Ureter (tissue), 1 donor: Measurements from ENCODE around the gene LONP1. TPM values are rescaled to one million over a fixed set of nuclear protein-coding genes. Genes with fewer than 3 reads are reported as not detected.
"Not testable (repeated sequence)": the region's sequence is repeated elsewhere in the genome, so short reads cannot be mapped to it uniquely, and the experiment has no call there.

Experiments
- DNase-seq: peaks from one replicate; pipeline ENCODE4 v3.0.0-alpha.2; 2020; ENCODE audit warnings: low spot score
- total RNA-seq: library from RNA; stranded (reverse); gene quantifications from one replicate; pipeline ENCODE4 v1.2.4, GENCODE V29; 2023
- donor health status: DM: yes; HTN: yes; CAD: no.

LONP1 gene
- total RNA-seq, 1 donor from 2014 or later, result 61.3 TPM

DNA sequence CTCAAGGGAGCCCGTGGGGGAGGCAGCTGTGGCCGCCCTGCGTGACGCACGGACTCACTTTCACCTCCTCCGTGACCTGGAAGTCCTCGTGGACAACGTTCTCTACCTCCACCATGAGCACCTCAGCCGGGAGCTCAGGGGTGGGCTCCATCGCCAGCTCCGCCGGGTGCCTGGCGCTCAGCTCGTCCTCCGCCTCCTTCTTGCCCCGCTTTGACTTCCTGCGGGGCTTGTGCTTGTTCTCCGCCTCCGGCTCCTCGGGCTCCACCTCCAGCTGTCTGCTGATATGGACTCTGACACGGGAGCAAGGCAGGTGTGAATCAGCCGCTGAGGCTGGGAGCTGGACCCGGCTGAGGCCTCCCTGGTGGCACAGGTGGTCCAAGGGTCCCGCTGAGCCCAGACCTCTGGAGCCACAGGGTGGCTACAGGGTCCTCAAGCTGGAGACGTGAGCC is 8.2 kb downstream of the LONP1 start:
- no peak for DNase-seq

DNA sequence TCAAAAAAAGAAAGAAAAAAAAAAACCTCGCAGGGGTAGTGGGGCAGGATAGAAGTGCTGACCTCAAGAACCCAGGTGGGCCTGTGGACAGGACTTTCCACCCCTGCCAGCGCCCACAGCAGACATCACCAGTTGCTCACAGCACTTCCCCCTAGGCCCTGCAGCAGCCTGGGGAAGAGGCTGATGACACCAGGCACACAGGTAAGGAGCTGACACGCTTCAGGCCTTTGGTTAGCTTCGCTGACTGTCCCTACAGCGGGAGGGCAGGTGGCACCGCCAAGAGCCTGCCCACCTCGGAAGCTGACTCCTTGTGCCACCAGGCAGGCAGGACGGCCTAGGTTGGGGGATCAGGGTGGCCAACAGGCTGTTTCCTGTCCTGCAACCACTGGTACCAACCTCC is 8.9 kb downstream of the LONP1 start:
- no peak for DNase-seq

GRCh38 chr19:5707576-5708575 is 12.1 kb downstream of the LONP1 start:
- DNase-seq, result no peak

GRCh38 chr19:5706876-5707573 is 12.9 kb downstream of the LONP1 start:
- no peak for DNase-seq

GRCh38 chr19:5705552-5705951 is 14.4 kb downstream of the LONP1 start:
- no peak for DNase-seq

DNA sequence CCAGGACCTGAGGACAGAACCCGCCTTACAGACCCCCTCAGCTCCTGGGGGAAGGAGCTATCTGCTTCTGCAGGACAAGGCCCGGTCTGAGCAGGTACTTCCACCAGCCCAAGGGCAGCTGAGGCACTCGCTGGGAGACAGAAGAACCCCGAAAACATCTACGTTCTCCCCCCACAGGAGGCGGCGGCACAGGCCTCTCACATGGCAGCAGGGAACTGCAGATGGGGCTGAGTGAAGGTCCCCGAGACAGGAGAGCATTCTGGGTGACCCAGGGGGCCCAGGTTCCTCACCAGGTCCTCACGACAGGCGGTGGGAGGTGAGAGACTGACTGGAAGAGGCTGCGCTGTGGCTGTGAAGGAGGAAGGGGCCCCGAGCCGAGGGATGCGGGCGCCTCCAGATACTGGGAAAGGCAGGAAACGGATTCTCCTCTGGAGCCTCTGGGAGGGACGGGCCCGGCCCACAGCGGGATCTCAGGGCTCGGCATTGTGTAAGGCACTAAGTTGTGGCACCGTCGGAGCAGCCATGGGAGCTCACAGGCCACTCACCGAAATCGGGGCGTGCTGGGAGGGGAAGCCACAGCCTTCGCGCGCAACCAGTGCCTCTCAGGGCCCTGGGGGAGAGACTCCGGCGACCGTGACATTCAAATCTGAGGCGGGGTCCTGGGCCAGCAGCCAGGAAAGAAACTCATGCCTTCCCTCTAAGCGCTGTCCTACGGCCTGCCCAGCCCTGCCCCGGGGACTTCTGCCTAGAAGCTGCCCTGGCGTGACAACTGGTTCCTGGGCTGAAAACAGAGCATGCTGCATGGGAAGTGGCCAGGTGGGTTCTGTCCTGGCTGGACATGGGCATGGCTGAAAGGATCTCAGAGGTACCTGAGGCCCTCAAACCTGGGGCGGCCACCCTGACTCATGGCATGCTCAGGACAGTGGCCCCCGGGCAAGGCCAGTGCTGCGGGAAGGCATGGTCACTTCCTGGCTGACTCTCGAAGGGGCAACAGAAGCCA is 15.8 kb downstream of the LONP1 start:
- no peak for DNase-seq

- DNase-seq, result not testable (repeated sequence)
Measured at GRCh38 chr19:5702053-5702410, 17.9 kb downstream of the LONP1 start.

GRCh38 chr19:5700455-5701092 is 19.4 kb downstream of the LONP1 start:
- DNase-seq, result no peak

GRCh38 chr19:5698635-5699422 is 21.1 kb downstream of the LONP1 start:
- DNase-seq, result no peak

DNA sequence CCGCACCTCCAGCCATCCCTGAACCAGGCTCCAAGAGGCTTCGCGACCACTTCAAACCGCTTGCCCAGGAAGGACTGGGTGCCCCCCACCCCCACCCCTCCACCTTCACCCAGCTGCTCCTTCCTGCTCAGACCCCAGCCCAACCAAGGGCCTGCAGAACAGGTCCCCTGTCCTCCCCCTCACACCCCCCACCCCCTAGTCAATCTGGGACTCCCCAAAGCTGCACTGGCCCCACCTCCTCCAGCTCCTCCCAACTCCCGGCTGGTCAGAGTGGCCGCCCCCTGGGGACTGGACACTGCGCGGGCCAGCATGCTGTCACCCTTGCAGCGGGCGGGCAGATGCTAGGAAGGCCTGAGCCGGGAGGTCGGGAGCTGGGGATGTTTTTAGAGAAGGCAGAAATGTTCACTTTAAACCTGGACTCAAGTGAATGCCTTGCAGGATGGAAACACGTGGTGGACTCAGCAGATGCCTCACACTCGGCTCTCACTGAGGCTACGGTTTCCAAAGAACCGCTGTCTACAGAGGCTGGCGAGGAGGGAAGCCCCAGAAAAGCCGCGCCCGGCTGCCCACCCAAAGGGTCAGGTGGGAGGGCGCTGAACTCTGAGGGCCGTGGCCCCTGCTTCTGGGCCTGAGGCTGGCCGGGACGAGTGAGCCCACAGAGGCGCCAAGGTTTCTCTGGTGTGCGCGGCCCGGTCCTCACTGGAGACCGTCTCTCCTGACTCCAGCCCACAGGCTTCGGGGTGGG is 21.9 kb downstream of the LONP1 start:
- DNase-seq, result no peak

DNA sequence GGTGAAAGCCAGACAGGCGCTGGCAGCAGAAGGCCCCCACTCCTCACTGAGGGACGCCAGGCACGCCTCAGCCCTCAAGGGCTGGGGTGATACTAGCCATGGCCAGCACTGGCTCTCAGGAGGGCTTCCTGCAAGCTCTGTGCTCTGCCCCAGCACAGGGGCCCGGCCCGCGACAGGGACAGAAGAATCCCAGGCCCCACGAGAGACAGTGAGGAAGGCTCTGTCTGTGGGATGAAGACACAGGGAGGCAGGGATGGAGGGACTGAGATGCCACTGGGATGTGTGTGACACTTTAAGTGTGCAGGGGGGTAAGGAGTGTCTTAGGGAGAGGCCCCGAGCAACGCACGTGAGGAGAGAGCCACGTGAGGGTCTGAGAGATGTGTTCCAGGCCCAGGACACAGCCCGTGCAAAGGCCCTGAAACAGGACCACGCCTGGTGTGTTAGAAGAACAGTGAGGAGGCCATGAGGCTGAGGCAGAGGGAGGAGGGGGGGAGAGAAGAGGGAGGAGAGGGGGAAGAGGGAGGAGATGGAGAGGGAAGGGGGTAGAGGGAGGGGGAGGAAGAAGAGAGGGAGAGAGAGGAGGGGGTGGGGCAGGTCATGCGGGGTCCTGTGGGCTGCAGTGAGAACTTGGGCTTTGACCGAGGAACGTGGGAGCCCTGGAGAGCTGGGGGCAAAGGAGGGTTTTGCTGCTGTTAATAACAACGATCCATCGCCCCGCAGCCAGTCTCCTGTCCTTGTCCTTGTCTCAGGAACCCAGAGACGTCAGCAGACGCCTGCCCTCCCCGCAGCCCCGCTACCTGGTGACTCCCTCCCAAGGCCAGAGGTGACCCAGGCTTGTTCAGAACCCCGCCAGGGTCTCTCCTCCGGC is 22.7 kb downstream of the LONP1 start:
- no peak for DNase-seq

GRCh38 chr19:5696196-5697021 is 23.5 kb downstream of the LONP1 start:
- no peak for DNase-seq

GRCh38 chr19:5695649-5696195 is 24.2 kb downstream of the LONP1 start:
- no peak for DNase-seq

DNA sequence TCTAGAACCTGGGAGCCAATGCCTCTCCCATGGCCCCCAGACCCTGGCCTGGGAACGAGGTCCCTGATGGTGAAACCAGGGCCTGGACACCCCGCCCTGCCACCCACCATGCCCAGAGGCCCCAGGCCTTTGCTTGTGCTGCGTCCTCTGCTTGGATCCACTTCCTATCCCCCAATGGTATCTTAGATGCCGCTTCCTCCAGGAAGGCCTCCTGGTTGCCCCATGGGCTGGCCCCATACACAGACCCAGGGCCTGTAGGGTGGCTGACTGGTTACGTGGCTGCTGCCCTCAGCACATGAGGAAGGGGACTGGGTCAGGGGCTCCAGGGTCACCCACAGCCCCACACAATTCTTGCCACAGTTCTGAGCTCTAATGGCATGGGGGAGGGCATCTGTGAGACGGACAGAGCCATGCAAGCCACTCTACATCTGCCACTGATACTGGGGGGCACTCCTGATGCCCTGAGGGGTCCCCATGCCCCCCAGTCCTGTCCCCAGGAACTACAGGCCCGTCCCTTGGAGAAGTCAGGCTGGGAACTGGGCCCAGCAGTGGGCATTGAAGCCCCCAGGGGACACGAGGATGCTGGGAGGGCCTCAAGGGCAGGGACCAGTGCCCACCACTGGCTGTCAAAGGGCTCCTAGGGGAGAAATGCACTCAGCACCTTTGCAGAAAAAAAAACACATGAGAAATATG is 24.8 kb downstream of the LONP1 start:
- DNase-seq, result no peak

GRCh38 chr19:5694167-5694955 is 25.6 kb downstream of the LONP1 start:
- no peak for DNase-seq
